PC-9 (cell line): Measurements from ENCODE around the gene CELA3B.

ENCODE experiments used
- CTCF ChIP-seq: fragments of 200-600 bp; sonication (generic); conservative IDR thresholded peaks from 2 replicates; pipeline ENCODE4 v1.6.1; 2017; ENCODE audit warnings: mixed run types, antibody characterized with exemption, mild to moderate bottlenecking, moderate library complexity
- EZH2 ChIP-seq: fragments of 200-600 bp; sonication (generic); IDR thresholded peaks from 2 replicates; pipeline ENCODE4 v1.8.0; 2017; ENCODE audit warnings: antibody characterized with exemption, low read depth

- TF ChIP-seq EZH2 (no peak), CTCF (peak; percentile 20; the same call in 1 of the 2 replicates)
These were observed 37.0 kb upstream of the CELA3B start for GRCh38 chr1:21939650-21940374.
